NCI-H1436 treated with DMSO at 0.1 percent for 48 hours (cell line): ENCODE data around the gene SERPINA6.
"Not testable (repeated sequence)": the region's sequence is repeated elsewhere in the genome, so short reads cannot be mapped to it uniquely, and the experiment has no call there.

Experiments used
- DNase-seq: peaks from one replicate; lab custom pipeline; 2025; lab: John Stamatoyannopoulos, UW

The SERPINA6 gene

DNA sequence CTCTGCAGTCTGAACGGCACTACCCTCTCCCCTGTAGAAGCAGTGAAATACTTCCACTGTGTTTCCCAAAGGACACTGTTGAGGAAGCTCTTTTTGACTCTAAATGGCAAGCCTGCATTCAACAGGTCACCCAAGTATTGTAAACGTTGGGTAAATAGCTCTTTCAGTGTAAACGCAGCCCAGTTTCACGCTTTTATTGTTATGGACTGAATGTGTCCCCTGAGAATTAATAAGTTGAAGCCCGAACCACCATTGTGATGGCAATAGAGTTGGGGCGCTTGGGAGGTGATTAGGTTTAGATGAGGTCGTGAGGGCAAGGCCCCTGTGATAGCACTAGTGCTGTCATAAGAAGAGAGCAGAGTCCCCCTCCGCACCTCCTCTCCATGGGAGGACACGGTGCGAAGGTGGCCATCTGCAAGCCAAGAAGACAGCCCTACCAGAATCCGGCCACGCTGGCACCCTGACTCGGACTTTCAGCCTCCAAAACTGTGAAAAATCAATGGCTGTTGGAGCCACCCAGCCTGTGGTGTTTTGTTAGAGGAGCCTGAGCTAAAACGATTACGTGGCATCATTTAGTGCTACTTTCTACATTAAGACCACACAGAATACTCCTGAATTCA lies 31.1 kb downstream of the SERPINA6 start:
- DNase-seq: no peak

DNA sequence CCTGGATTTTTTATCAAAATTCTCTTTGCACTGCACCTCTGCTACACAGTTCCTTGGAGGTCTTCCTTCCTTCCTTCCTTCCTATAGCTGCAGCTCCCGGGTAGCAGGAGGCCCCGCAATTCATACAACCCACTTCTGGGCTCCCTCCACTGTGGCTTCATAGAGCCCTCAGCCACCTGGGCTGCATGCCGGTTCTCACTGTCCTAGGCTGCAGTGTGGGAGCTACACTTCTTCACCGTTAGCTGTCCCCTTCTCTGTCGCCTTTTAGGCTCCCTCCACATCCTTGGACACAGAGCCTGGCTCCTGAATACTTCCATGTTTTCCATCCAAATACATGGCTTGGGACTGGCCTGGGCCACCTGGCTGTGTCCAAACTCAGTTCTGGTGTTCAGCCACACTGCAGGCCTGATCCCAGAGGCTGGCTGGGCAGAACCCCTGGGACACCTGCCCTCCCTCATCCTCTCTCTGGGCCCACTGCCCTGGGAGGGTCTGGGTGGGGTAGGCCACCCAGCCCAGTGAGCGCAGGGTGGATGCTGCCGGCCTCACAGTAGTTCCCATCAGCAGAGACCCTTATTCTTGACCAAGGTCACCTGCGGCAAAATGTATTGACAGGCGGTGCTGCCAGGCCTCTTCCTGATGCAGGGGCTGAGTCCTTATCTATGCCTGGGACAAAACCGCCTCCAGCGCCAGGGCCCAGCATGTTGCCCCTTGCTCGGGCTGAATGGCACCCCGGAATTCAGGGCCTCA lies 31.8 kb downstream of the SERPINA6 start:
- DNase-seq: no peak

DNA sequence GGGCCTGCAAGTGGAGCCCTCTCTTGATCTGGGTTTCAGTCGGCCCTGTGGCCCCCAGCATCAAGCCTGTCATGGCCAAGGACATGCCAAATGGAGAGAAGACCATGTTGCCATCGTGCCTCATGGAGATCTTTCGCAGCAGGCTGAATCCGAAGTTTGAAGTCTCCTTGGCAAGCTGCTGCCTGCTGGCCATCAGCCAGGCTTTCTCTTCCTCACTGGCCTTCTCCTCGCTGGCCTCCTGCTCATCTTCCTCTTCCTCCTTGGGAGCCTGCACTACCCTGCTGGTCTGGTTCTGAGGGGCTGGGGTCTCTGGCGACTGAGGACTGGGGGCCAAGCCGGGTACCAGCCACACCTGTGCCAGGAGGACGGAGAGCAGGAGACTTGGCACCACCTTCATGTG lies 32.9 kb downstream of the SERPINA6 start:
- DNase-seq: no peak

DNA sequence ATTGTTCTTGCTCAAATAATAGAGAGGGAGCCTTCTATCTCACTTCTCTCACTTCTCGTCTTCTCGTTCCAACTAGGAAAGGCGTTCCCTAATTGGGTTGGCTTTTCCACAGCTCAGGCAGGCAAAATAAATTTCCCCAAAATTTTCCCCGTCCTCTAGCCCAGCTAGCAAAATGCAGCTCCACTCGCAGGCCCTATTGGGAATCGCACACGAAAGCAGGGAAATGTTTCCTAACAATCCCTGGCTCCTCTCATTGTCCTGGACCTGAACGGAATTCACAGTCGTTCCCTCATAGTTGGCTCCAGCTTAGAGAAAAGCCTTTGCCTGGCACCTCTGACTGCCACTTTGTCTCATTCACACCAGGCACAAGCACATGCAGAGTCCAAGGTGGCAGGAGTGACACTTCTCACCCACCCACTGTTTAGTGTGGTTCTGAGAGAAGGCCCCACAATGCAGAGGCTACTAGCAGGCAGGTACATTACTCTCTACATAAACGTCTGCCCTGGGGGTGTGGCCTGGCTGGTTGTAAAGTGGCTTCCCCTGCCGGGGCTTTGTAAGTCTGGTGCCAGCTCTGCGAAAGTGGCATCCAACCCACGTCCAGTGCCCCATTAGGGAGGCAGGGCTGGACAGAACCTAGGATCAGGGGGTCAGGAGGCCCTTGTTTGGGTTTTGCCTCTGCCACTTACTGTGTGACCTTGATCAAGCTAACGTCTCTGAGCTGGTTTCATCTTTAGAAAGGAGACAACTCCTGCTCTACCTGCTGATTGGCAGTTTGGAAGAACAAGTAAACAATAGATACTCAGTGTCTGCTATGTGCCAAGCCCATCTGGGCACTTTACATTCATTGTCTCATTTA lies 34.3 kb downstream of the SERPINA6 start:
- DNase-seq: no peak

DNA sequence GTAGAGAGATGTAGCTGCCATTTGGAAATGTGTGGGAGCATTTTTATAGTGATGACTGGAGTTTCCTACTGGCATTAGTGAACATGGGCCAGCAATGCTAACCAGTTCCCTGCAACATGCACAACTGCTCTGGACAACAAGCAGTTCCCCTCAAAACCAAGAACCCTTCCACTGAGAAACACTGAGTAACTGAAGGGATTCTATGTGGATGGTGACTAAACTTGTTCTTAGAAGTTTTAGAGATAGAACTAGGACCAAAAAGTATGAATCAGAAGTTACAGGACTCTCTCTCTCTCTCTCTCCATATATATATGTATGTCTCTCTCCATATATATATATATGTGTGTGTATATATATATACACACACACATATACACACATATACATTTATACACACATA lies 38.0 kb downstream of the SERPINA6 start:
- no peak for DNase-seq

DNA sequence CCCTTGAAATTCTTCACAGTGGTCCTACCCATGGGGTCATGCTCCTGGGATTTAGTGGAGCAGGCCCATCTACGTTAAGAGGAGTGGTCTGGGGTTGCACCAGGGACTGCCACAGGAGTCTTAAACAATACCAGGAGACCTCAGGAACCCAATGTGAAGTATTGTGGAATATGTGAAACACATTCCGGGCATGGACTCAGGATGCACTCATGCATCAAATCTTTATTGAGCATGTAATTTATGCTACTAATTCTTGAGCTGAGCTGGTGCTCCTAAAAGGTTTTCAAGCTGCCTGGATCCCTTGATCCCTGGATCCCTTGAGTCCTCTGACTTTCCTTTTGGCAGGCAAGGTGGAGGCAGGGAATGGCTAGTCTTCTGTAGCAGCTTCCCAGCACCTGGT lies 38.9 kb downstream of the SERPINA6 start:
- DNase-seq: no peak

DNA sequence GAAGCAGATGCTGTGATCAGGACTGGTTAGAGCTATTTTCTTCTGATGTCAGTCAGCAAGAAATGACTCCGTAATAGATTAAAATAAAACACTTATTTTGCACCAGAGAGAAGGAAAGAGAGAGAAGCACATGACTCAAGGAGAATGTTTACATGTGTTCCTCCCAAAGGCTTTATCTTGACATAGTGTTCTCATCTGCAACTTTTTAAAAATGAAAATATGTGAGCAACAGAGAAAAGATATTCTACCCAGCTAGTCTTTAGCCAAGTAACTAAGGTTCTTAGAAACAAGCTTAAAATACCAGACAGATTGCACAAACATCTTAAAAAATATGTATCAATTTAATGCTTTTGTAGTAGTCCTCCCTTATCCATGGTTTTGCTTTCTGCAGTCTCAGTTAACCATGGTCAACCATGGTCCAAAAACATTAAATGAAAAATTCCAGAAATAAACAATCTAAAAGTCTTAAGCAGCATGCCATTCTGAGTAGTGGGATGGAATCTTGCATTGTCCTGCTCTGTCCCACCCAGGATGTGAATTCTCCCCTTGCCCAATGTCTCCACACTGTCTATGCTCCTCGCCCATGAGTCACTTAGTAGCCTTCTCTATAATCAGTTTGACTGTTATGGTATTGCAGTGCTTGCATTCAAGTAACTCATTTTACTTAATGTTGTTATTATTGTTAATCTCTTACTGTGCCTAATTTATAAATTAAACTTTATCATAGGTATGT lies 40.0 kb downstream of the SERPINA6 start:
- DNase-seq: no peak

DNA sequence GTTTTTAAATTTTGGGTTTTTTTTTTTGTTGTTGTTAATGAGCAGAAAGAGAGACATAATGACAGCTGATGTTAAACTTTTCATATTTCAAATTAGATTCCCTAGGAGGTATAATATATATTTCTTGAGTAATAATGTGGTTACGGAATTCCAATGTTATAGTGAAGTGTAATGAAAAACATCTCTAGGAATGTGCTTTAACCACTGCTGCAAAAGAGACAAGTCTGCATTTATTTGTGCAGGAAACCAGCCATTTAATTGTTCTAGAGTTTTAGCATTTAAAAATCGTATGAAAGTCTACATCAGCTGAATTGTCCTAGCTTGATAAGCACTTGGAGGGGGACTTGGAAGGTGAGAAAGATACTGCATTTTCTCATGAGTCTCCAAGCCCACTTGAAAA lies 44.4 kb downstream of the SERPINA6 start:
- no peak for DNase-seq

DNA sequence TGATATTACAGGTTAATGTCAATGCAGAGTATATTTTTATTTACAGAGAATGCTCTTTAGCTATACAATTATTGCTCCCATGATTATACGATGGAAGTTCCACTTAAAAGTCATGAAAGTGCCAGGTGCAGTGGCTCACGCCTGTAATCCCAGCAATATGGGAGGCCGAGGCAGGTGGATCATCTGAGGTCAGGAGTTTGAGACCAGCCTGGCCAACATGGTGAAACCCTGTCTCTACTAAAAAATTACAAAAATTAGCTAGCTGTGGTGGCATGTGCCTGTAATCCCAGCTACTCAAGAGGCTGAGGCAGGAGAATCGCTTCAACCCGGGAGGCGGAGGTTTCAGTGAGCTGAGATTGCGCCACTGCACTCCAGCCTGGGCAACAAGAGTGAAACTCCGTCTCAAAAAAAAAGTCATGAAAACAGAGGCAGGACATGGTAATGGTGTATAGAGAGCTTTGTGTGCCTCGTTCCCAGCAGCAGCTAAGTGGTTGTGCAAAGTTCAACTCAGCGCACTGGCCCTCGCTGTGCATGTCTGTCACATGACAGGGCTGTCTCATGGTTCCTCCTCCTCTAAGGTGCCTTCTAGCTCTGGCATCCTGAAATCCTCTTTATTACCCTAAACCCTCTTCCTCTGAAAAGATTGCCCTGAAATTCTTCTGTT lies 46.1 kb downstream of the SERPINA6 start:
- DNase-seq: not testable (repeated sequence)

DNA sequence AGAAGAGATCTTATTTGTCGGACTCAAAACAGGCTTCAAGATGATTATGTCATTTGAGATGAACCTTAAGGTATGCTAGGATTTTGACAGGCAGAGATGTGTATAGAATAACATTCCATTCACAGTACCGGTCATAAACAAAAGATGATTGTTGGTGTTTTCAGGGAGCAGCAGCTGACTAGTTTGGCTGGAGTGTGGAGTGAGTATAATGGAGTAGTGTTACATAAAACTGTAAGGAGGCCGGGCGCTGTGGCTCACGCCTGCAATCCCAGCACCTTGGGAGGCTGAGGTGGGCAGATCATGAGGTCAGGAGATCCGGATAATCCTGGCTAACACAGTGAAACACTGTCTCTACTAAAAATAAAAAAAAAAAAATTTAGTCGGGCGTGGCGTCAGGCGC lies 54.0 kb downstream of the SERPINA6 start:
- no peak for DNase-seq

DNA sequence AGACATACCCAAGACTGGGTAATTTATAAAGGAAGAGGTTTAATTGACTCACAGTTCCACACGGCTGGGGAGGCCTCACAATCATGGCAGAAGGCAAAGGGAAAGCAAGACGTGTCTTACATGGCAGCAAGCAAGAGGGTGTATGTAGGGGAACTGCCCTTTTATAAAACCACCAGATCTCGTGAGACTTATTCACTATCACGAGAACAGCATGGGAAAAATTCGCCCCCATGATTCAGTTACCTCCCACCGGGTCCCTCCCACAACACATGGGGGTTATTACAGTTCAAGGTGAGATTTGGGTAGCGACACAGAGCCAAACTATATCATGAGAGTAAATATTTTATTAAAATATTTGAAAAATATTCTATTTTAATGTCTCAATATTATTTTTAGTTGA lies 54.6 kb downstream of the SERPINA6 start:
- not testable (repeated sequence) for DNase-seq

DNA sequence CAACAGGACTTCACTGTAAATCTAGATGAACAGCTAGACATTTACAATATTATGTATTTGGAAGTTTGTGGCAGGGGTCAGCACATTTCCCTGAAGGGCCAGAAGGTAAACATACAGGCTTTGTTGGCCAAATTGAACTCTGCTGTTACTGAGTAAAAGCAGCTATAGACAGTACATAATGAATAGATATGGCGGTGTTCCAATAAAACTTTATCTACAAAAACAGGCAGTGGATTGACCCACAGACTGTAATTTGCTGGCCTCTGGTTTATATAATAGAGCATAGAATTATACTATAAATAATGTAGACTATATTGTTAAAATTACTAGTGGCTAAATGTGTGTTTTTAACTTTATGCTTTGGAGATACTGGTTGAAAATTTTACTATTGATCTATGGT lies 55.8 kb downstream of the SERPINA6 start:
- DNase-seq: no peak

DNA sequence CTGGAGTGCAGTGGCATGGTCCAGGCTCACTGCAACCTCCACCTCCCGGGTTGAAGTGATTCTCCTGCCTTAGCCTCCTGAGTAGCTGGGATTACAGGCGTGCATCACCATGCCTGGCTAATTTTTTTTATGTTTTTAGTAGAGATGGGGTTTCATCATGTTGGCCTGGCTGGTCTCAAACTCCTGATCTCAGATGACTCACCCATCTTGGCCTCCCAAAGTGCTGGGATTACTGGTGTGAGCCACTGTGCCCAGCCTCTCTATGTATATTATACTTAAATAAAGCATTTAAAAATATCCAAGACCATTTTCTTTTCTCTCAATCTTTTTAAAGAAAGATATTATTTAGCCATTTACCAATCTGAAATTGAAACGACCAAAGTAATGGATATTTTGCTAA lies 58.9 kb downstream of the SERPINA6 start:
- DNase-seq: not testable (repeated sequence)
